GM21423 (cell line): ENCODE results near the gene RTP5.
"Not testable (repeated sequence)": the region's sequence is repeated elsewhere in the genome, so short reads cannot be mapped to it uniquely, and the experiment has no call there.

Experiments
- ATAC-seq: cut with Tn5 transposase; IDR thresholded peaks from one replicate; pipeline ENCODE4 v1.9.1; 2021; ENCODE audit warnings: mild to moderate bottlenecking, moderate library complexity; ENCODE audit not compliant: unreplicated experiment

The RTP5 gene

GRCh38 chr2:241869087-241869961 is at the start of gene RTP5:
Gene RTP5, plus strand, starts transcription at chr2:241869729. Its CDS starts 28 bp downstream, at chr2:241869757.
- no peak for ATAC-seq

GRCh38 chr2:241819947-241820624 is 49.4 kb upstream of the RTP5 start:
- ATAC-seq = not testable (repeated sequence)

- no peak for ATAC-seq
These were observed 48.7 kb upstream of the RTP5 start for GRCh38 chr2:241820625-241821384.

GRCh38 chr2:241821460-241822263 is 47.9 kb upstream of the RTP5 start:
- no peak for ATAC-seq

GRCh38 chr2:241822264-241822623 is 47.3 kb upstream of the RTP5 start:
- ATAC-seq = no peak

GRCh38 chr2:241823531-241824437 is 45.7 kb upstream of the RTP5 start:
- ATAC-seq = not testable (repeated sequence)

GRCh38 chr2:241827394-241827793 is 42.1 kb upstream of the RTP5 start:
- ATAC-seq = no peak

GRCh38 chr2:241833101-241833663 is 36.3 kb upstream of the RTP5 start:
- no peak for ATAC-seq

GRCh38 chr2:241833756-241834526 is 35.6 kb upstream of the RTP5 start:
- not testable (repeated sequence) for ATAC-seq

- no peak for ATAC-seq
These were observed 34.9 kb upstream of the RTP5 start for GRCh38 chr2:241834527-241835210.

GRCh38 chr2:241835611-241836010 is 33.9 kb upstream of the RTP5 start:
- no peak for ATAC-seq

- ATAC-seq = no peak
These were observed 33.2 kb upstream of the RTP5 start for GRCh38 chr2:241836292-241836691.

- no peak for ATAC-seq
These were observed 32.1 kb upstream of the RTP5 start for GRCh38 chr2:241837197-241837965.

- ATAC-seq = no peak
These were observed 28.1 kb upstream of the RTP5 start for GRCh38 chr2:241841181-241842066.

- no peak for ATAC-seq
These were observed 27.5 kb upstream of the RTP5 start for GRCh38 chr2:241842067-241842415.

- ATAC-seq = no peak
These were observed 26.8 kb upstream of the RTP5 start for GRCh38 chr2:241842620-241843211.
